GM21390 (cell line): ENCODE results near the gene KRTAP2-1.
"Not testable (repeated sequence)": the region's sequence is repeated elsewhere in the genome, so short reads cannot be mapped to it uniquely, and the experiment has no call there.

Source experiments
- ATAC-seq: cut with Tn5 transposase; IDR thresholded peaks from one replicate; pipeline ENCODE4 v1.9.1; 2021; ENCODE audit not compliant: unreplicated experiment

Gene KRTAP2-1

GRCh38 chr17:41058741-41059140, 11.6 kb upstream of the KRTAP2-1 start:
- no peak for ATAC-seq

DNA sequence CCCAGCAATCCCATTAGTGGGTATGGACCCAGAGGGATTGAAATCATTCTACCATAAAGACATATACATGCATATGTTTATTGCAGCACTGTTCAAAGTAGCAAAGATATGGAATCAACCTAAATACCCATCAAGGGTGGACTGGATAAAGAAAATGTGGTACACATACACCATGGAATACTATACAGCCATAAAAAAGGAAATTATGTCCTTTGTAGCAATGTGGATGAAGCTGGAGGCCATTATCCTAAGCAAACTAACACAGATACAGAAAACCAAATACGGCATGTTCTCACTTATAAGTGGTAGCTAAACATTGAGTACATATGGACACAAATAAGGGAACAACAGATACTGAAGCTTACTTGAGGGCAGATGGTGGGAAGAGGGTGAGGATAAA, 10.4 kb upstream of the KRTAP2-1 start:
- no peak for ATAC-seq

DNA sequence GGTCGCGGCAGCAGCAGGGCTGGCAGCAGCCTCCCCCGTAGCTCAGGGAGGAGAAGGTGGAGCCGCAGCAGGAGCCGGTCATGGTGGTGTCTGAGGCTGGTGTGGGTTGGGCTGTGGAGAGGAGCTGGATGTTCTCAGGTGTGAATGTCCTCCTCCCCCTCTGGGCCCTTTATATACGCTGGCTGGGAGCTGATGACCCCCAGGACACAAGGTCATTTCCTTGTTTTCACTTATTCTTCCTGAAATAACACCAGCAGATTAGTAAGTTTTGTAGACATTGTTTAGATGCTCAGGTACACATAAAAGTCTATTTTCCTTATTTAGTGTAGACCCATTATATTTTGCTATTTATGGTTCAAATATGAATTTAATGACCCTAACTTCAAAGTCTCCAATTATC, 8.0 kb upstream of the KRTAP2-1 start, which contains the start of gene KRTAP2-2:
Gene KRTAP2-2, minus strand, starts transcription at position 101 of the 400 bp plus-strand sequence. Its CDS starts 19 bp downstream, at position 82.
- not testable (repeated sequence) for ATAC-seq

DNA sequence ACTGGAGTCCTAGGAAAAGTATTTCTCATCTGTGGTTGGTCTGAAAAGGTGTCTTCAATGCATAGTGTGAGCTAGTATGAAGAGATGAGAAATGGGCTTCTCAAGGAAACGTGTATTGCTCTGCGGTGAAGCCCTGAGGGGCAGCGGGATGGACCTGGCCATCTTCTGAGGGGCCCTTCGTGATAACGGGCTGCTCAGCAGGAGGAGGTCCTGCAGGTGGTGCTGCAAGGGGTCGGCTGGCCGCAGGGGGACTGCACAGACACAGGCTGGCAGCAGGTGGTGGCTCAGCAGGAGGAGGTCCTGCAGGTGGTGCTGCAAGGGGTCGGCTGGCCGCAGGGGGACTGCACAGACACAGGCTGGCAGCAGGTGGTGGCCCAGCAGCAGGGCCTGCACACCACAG, 7.4 kb upstream of the KRTAP2-1 start:
- ATAC-seq = not testable (repeated sequence)

DNA sequence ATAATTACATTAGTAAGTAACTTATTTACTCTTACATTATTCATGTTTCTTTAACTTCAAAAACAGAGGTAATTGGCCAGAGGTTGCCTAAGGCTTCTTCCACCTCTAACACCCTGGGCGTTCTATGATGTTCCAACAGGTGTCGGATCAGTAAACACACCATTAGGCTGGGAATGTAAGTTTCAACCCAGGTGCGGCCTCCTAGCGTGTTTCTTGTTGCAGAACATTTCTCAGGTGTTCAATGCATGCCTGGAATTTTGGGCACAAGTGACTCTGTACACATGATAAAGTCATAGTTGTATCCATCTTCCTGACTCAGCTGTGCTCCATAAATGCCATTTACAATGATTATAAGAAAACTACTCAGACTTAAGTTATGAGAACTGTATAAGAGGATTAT, 6.9 kb upstream of the KRTAP2-1 start:
- ATAC-seq = no peak

DNA sequence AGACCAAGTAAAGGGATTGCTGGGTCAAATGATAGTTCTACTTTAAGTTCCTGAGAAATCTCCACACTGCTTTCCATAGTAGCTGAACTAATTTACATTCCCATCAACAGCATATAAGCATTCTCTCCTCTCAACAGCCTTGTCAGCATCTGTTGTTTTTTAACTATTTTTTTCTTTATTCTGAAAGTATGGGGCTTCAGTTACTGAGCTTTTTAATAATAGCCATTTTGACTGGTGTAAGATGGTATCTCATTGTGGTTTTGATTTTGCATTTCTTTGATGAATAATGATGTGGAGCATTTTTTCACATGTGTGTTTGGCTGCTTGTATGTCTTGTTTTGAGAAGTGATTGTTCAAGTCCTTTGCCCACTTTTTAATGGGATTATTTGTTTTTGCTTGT, 5.5 kb upstream of the KRTAP2-1 start:
- no peak for ATAC-seq

GRCh38 chr17:41049110-41049509, 2.0 kb upstream of the KRTAP2-1 start:
- ATAC-seq = no peak

DNA sequence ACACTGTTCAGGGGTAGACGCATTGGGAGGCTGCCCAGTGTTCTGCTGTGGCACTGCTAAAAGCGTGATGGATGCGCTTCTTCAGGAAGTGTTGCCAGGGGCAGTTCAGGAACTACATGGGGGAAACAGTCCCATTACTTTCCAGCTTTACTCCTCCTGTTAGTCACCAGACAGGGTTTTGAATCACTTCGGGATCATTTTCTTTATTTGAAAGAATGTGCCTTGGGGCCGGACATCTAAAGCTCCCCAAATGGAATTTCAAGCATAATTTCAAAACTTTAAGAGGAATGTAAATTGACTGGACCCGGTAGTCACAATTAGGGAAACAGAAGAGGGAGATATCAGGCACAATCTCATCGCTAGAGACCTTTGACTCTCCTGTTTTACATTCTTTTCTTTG, 1.3 kb upstream of the KRTAP2-1 start:
- ATAC-seq = no peak

GRCh38 chr17:41042953-41043352, 4.2 kb downstream of the KRTAP2-1 start:
- ATAC-seq = no peak

GRCh38 chr17:41040783-41041571, 6.1 kb downstream of the KRTAP2-1 start, which contains the start of gene KRTAP1-1:
Gene KRTAP1-1, minus strand, starts transcription at chr17:41041450. Its CDS starts 53 bp downstream, at chr17:41041397.
- ATAC-seq = not testable (repeated sequence)

- ATAC-seq = no peak
Measured at GRCh38 chr17:41037853-41038350, 9.2 kb downstream of the KRTAP2-1 start.

GRCh38 chr17:41034346-41034935, 12.7 kb downstream of the KRTAP2-1 start, which contains the start of gene KRTAP1-3:
Gene KRTAP1-3, minus strand, starts transcription at chr17:41034874. Its CDS starts 53 bp downstream, at chr17:41034821.
- ATAC-seq = not testable (repeated sequence)

DNA sequence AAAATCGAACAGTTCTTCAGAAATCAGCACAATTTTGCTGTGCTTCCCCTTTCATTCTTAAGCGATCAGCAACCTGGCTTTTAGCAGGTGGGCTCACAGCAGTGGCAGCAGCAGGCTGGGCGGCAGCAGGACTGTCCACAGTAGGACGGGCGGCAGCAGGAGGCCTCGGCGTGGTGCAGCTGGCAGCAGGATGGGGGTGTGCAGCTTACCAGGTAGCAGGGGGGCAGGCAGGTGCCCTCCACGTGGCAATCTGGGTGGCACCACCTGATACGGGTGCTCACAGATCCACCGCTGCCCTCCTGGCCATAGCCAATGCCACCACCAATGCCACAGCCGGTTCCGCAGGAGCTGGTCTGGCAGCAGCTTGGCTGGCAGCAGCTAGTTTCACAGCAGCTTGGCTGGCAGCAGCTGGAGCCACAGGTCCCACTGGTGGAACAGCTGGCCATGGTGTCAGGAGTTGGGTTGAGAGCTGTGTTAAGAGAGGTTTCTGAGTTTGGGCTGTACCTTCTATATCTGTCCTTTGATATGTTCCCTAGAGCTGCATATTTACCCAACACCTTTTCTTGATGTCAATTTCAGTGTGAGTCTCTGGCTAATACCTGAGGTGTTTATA, 17.4 kb downstream of the KRTAP2-1 start, which contains the start of gene KRTAP1-4:
Gene KRTAP1-4, minus strand, starts transcription at position 563 of the 613 bp plus-strand sequence. Its CDS starts 117 bp downstream, at position 446.
- no peak for ATAC-seq

GRCh38 chr17:41026715-41027471, 20.2 kb downstream of the KRTAP2-1 start, which contains the start of gene KRTAP1-5:
Gene KRTAP1-5, minus strand, starts transcription at chr17:41027208. Its CDS starts 53 bp downstream, at chr17:41027155.
- ATAC-seq = no peak

GRCh38 chr17:41024697-41025096, 22.4 kb downstream of the KRTAP2-1 start:
- ATAC-seq = no peak

DNA sequence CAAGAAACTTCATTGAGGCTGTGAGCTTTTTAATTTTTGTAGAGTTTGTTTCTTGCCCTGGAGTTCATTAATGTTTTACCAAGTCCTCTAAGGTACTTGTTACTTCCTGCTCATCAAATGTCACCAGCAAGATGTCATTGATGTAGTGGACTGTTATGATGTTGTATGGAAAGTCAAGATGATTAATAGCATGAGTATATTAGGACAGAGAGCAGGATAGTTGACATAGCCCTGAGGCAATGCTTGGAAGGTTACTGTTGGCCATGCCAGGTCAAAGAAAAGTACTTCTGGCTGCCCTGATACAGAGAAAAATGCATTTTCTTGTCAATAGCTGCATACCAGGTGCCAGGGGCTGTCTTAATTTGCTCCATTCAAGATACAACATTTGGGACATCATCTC, 26.8 kb downstream of the KRTAP2-1 start:
- no peak for ATAC-seq

DNA sequence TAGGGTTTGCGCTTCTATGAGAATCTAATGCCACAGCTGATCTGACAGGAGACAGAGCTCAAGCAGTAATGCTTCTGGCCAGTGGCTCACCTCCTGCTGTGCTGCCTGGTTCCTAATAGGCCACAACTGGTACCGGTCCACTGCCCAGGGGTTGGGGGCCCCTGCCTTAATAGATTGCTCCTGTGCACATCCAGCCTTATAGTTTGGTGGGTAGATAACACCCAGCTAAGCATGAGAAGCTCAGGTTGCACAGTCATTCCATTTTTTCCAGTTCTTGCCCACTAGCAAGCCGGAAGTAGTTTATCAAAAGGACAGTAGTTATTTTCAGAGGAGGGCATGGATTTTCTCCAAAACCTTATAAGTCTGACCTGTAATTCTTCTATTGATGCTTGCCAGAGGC, 27.7 kb downstream of the KRTAP2-1 start:
- ATAC-seq = no peak

GRCh38 chr17:41018541-41018940, 28.6 kb downstream of the KRTAP2-1 start:
- ATAC-seq = no peak

GRCh38 chr17:41016578-41017215, 30.4 kb downstream of the KRTAP2-1 start:
- ATAC-seq = no peak

DNA sequence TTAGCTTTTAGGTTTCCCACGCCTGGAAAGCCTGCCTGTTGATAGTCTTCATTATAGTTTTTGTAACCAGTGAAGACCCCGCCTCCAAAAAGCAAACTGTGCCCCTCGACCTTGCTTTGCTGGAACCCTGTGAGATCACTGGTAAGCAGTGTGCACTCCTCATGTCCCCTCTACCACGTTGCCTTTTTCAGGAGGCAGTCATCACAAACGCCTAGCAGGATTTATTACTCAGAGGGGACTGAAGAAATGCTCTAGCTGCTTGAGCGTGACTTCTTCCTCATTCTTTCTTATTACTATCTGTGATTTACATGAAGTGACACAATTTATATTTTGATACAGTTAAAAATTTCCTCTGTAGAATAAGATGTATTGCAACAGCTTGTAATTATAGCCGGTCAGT, 31.7 kb downstream of the KRTAP2-1 start:
- ATAC-seq = no peak
